HG03460 (cell line): ENCODE results near the gene GFOD1.
"Not testable (repeated sequence)": the region's sequence is repeated elsewhere in the genome, so short reads cannot be mapped to it uniquely, and the experiment has no call there.

ENCODE experiments used
- ATAC-seq: cut with Tn5 transposase; IDR thresholded peaks from one replicate; pipeline ENCODE4 v1.9.1; 2021; ENCODE audit not compliant: unreplicated experiment

GFOD1 gene

GRCh38 chr6:13445744-13446115 lies 41.7 kb downstream of the GFOD1 start:
- no peak for ATAC-seq

DNA sequence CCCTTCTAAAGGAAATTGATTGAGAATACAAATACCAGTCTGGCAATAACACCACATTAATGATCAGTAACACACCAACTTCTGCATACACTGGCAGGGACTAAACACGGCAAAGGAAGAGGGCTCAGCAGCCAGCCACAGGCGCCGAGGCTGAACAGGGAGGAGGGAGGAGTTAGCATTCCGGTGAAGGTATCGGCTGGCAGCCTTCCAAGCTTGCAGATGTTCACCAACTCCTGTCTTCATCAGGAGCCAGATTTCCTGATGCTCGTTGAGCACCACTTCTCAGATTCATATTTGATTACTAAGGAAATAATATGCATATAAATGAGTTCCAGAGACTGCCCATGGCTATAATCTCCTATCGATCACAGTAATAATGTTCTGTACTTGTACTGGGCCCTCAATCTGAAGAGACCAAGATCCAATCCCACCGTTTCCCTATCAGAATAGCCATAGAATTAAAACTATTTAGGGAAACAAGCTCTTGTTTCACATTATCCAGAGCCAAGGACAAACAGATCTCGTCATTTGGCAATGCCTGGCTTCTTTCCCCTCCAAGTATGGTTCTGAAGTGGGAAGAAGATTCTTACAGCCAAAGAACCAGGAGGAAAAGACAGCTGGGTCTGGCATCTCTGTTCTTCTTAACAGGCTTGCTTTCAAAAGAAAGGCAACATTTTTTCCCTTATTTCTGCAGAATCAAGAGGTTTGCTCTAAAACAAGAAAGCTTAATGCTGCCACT lies 42.2 kb downstream of the GFOD1 start:
- ATAC-seq = peak; percentile 67

DNA sequence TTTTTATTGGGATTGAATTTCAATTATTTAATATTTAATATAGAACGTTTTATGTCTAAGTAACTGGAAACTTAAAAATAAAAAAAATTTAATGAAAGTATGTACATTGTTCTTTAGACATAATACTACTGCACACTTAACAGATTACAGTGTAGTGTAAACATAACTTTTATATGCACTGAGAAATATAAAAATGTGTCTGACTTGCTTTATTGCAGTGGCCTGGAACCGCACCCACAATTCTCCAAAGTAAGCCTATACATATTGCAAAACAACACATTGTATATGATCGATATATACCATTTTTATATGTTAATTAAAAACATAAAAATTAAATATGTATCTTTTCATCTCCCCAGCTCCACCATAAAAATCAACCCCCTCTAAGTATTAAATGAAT lies 42.8 kb downstream of the GFOD1 start:
- no peak for ATAC-seq

GRCh38 chr6:13443978-13444377 lies 43.4 kb downstream of the GFOD1 start:
- ATAC-seq = not testable (repeated sequence)

DNA sequence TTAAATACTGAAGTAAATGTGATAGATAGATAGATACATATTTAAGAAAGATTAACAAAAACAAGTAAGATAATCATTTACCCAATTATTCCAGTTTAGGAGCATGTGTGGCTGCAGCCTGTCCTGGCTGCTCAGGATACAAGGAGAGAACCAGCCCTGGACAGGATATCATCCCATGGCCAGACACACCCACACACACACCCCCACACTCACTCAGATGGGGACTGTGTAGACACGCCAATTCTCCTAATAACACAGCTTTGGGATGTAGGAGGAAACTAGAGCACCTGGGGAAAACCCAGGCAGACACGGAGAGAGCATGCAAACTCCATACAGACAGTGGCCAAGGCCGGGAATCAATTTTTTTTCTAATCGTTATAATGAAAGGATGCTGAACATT lies 45.6 kb downstream of the GFOD1 start:
- no peak for ATAC-seq

DNA sequence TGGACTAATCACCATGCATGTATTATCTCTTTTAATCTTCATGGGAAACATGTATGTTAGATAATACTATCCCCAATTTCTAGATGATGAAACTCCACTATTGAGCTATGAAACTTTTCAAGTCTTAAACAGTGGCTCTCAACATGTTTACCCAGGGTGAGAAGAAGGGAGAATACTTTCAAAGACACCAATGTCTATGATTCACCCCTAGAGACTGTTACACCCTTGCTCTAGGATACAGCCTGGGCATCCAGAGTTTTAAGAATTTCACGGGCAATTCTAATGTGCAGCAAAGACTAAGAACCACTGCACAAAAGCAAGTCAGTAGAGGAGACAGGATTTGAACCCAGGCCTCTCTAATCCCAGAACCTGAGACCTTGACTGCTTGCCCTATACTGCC lies 47.8 kb downstream of the GFOD1 start:
- ATAC-seq = no peak

- ATAC-seq = no peak
These were observed 49.3 kb downstream of the GFOD1 start for GRCh38 chr6:13438126-13438525.

DNA sequence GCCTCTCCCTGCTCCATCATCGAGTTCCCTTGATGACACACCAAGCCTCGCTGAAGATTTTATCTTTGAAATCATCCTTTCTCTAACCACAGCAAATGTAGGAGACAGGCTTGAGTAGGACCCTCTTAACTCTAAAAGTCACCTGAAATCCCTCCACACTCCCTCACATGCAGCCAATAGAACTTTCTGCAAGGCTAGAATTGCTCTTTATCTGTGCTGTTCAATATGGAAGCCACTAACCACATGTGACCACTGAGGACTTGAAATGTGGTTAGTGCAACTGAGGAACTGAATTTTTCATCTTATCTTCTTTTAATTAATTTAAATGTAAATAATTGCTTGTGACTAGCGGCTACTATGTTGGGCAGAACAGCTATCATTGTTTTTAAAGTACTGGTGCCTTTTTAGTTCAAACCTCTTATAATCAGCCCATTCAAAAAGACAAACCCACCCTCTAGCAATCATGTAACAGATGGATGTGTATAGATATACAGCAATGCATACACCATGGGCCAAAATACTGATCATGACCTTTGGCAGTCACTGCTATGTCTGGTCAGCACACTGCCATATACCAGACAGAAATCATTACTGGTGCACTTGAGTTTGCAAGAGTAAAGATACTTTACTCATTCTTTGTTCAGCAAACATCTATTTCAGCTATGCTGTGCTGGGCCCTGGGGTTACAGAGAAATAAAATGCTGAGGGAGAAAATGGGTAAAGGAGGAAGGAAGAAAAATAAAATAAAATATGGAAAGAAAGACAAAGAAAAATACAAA lies 50.0 kb downstream of the GFOD1 start:
- ATAC-seq = no peak

- ATAC-seq = no peak
These were observed 50.8 kb downstream of the GFOD1 start for GRCh38 chr6:13436399-13437217.

GRCh38 chr6:13435477-13436246 lies 51.7 kb downstream of the GFOD1 start:
- ATAC-seq = no peak

GRCh38 chr6:13434777-13435176 lies 52.6 kb downstream of the GFOD1 start:
- ATAC-seq = no peak

GRCh38 chr6:13434135-13434775 lies 53.1 kb downstream of the GFOD1 start:
- ATAC-seq = not testable (repeated sequence)

GRCh38 chr6:13433709-13434121 lies 53.7 kb downstream of the GFOD1 start:
- no peak for ATAC-seq

GRCh38 chr6:13432526-13433184 lies 54.7 kb downstream of the GFOD1 start:
- ATAC-seq = no peak

- no peak for ATAC-seq
These were observed 55.4 kb downstream of the GFOD1 start for GRCh38 chr6:13431861-13432465.

DNA sequence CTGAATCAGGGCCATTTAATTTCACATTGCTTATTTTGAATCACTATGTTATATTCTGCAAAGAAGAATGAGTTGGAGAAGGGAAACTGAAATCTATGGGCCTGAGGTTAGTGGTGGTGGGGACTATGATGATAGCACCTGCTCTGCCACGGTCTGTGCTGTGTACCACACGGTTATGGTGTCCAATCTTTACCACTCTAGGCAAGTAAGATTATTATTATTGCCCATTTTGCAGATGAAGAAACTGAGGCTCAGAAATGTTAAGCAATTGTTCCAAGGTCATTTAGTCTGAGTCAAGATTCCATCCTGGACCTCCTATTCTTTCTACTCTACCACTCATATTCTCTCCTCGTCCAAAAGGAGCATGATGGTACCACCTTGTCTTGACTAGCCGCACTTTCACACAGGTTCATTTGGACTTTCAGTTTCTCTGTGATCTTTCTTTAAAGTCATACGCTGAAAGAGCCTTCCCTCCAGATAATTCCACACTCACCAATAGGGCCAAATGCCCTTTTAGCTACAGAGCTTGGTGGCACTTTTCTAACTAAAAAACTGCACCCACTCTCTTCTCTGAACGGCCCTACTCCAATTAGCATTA lies 56.2 kb downstream of the GFOD1 start:
- ATAC-seq = no peak

GRCh38 chr6:13429406-13429753 lies 58.0 kb downstream of the GFOD1 start:
- no peak for ATAC-seq

- ATAC-seq = peak; percentile 24
These were observed 58.6 kb downstream of the GFOD1 start for GRCh38 chr6:13428583-13429405.
